22Rv1 (cell line): Measurements from ENCODE around the gene CTDP1.

ENCODE experiments used
- CTCF ChIP-seq: fragments of 450-650 bp; IDR thresholded peaks from 2 replicates; pipeline ENCODE4 v1.5.1; 2017; ENCODE audit warnings: mild to moderate bottlenecking
- ZFX ChIP-seq: fragments of 450-650 bp; IDR thresholded peaks from 2 replicates; pipeline ENCODE4 v1.6.1; 2017; ENCODE audit warnings: antibody characterized with exemption, borderline replicate concordance

GRCh38 chr18:79792096-79792987 lies 112.7 kb downstream of the CTDP1 start:
- TF ChIP-seq CTCF: no peak
- TF ChIP-seq ZFX: no peak
